ENCODE results near the gene ZNF750.

DNA sequence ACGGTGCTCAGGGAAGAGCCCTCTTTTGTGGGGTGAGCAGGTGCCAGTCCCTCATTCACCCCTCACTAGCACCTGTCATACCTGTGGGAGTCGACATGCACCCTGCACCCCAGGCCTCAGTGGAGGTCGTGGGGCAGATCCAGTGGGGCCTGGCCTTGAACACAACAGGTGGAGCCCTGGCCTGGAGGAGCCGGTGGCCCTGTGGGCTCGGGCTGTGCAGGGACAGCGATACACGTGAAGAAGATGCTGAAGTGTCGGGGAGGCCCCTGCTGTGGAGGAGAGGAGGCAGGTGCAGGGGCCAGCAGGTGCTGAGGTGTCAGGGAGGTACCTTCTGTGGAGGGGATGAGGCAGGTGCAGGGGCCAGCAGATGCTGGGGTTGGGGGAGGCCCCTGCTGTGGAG lies 31.8 kb downstream of the ZNF750 start:
- TF ChIP-seq, protein P1, sequence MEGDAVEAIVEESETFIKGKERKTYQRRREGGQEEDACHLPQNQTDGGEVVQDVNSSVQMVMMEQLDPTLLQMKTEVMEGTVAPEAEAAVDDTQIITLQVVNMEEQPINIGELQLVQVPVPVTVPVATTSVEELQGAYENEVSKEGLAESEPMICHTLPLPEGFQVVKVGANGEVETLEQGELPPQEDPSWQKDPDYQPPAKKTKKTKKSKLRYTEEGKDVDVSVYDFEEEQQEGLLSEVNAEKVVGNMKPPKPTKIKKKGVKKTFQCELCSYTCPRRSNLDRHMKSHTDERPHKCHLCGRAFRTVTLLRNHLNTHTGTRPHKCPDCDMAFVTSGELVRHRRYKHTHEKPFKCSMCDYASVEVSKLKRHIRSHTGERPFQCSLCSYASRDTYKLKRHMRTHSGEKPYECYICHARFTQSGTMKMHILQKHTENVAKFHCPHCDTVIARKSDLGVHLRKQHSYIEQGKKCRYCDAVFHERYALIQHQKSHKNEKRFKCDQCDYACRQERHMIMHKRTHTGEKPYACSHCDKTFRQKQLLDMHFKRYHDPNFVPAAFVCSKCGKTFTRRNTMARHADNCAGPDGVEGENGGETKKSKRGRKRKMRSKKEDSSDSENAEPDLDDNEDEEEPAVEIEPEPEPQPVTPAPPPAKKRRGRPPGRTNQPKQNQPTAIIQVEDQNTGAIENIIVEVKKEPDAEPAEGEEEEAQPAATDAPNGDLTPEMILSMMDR (conservative IDR thresholded peaks at IDR 0.05): no peak
- TF ChIP-seq EZH2 (IDR thresholded peaks at IDR 0.05; ENCODE audit: low read depth): no peak
